ENCODE measurements around the gene IL17RA. TPM values are rescaled to one million over a fixed set of nuclear protein-coding genes. Genes with fewer than 3 reads are reported as not detected.
A peak's percentile ranks its signal among the peaks of the same experiment; 100 is the strongest.

Gene IL17RA
- total RNA-seq, 2 experiments from 2014 or later = 12.5 to 14.7 TPM

- H3K27ac Mint-ChIP-seq = peak overlapping the region; percentile 70
- DNase-seq = peak; percentile 42
- intact Hi-C loops (cut with micrococcal nuclease) = loop anchor here (2.0 to 10.0 kb wide), 3 partner anchors 31 to 689 kb away; partner anchors contain the start of genes ADA2 and BID
- peaks cover 3% of the 10 kb centered on the region for H3K36me3 Mint-ChIP-seq
- CTCF ChIA-PET = interaction anchor here (0.5 to 2.0 kb wide), 2 partner anchors 9 to 86 kb away, joined by 3 to 10 read pairs; no protein-coding TSS in a partner anchor
- H3K9me3 Mint-ChIP-seq = no peaks in the 10 kb centered on the region
- peaks cover 46% of the 10 kb centered on the region for H3K4me1 Mint-ChIP-seq (ENCODE audit: low read depth)
- H3K4me3 Mint-ChIP-seq = peak overlapping the region; percentile 79
- POLR2A ChIA-PET = interaction anchor here (0.8 kb wide), 1 partner anchor 74 kb away, joined by 5 read pairs; the partner anchor contains the start of gene HDHD5
- H3K27me3 Mint-ChIP-seq = no peaks in the 10 kb centered on the region
These were observed 729 bp downstream of the IL17RA start for GRCh38 chr22:17085277-17086181.

GRCh38 chr22:17086296-17086695 is 1.5 kb downstream of the IL17RA start:
- Mint-ChIP-seq H3K4me3 (peak overlapping the region; percentile 76), H3K9me3 (no peaks in the 10 kb centered on the region), H3K27me3 (no peaks in the 10 kb centered on the region), H3K27ac (peak overlapping the region; percentile 70), H3K4me1 (ENCODE audit: low read depth) (peaks cover 53% of the 10 kb centered on the region), H3K36me3 (peaks cover 4% of the 10 kb centered on the region)
- intact Hi-C loops (cut with micrococcal nuclease) = loop anchor here (2.0 to 10.0 kb wide), 3 partner anchors 31 to 689 kb away; partner anchors contain the start of genes ADA2 and BID
- ChIA-PET POLR2A (interaction anchor here (0.5 to 2.3 kb wide), 3 partner anchors 9 to 74 kb away, joined by 3 to 11 read pairs (median 5); no protein-coding TSS in a partner anchor), CTCF (interaction anchor here (0.5 to 2.3 kb wide), 3 partner anchors 10 to 86 kb away, joined by 3 to 14 read pairs (median 10); no protein-coding TSS in a partner anchor)
- DNase-seq = peak; percentile 24

GRCh38 chr22:17086788-17087497 is 2.1 kb downstream of the IL17RA start:
- intact Hi-C loops (cut with micrococcal nuclease) = loop anchor here (1.0 to 10.0 kb wide), 6 partner anchors 11 to 688 kb away; partner anchors contain the start of genes ADA2, BID and HDHD5
- H3K9me3 Mint-ChIP-seq = no peaks in the 10 kb centered on the region
- peak; percentile 22 for DNase-seq
- H3K27ac Mint-ChIP-seq = no peak overlapping the region
- H3K27me3 Mint-ChIP-seq = no peaks in the 10 kb centered on the region
- POLR2A ChIA-PET = interaction anchor here (0.5 to 2.3 kb wide), 5 partner anchors 9 to 85 kb away, joined by 3 to 11 read pairs (median 5); no protein-coding TSS in a partner anchor
- H3K4me3 Mint-ChIP-seq = peak overlapping the region; percentile 76
- CTCF ChIA-PET = interaction anchor here (1.0 to 2.8 kb wide), 4 partner anchors 12 to 552 kb away, joined by 3 to 18 read pairs (median 12); no protein-coding TSS in a partner anchor
- H3K36me3 Mint-ChIP-seq = peaks cover 4% of the 10 kb centered on the region
- peaks cover 58% of the 10 kb centered on the region for H3K4me1 Mint-ChIP-seq (ENCODE audit: low read depth)

- peak overlapping the region; percentile 76 for H3K4me3 Mint-ChIP-seq
- no peaks in the 10 kb centered on the region for H3K9me3 Mint-ChIP-seq
- peak overlapping the region; percentile 16 for H3K27ac Mint-ChIP-seq
- intact Hi-C loops (cut with micrococcal nuclease) = loop anchor here (1.0 to 10.0 kb wide), 6 partner anchors 11 to 687 kb away; partner anchors contain the start of genes ADA2, BID and HDHD5
- no peaks in the 10 kb centered on the region for H3K27me3 Mint-ChIP-seq
- H3K36me3 Mint-ChIP-seq = peaks cover 4% of the 10 kb centered on the region
- CTCF ChIA-PET = interaction anchor here (1.0 to 2.8 kb wide), 3 partner anchors 13 to 552 kb away, joined by 3 to 18 read pairs (median 14); no protein-coding TSS in a partner anchor
- POLR2A ChIA-PET = interaction anchor here (1.2 to 2.3 kb wide), 4 partner anchors 8 to 84 kb away, joined by 5 to 11 read pairs (median 6); no protein-coding TSS in a partner anchor
- peaks cover 65% of the 10 kb centered on the region for H3K4me1 Mint-ChIP-seq (ENCODE audit: low read depth)
- peak; percentile 66 for DNase-seq
These were observed 2.8 kb downstream of the IL17RA start for GRCh38 chr22:17087498-17088131.

- peaks cover 70% of the 10 kb centered on the region for H3K4me1 Mint-ChIP-seq (ENCODE audit: low read depth)
- CTCF ChIA-PET = no interaction called here
- no peak overlapping the region for H3K4me3 Mint-ChIP-seq
- DNase-seq = no peak
- no peak overlapping the region for H3K27ac Mint-ChIP-seq
- intact Hi-C loops (cut with micrococcal nuclease) = no loop called here
- H3K27me3 Mint-ChIP-seq = no peaks in the 10 kb centered on the region
- POLR2A ChIA-PET = no interaction called here
- no peaks in the 10 kb centered on the region for H3K9me3 Mint-ChIP-seq
- H3K36me3 Mint-ChIP-seq = peaks cover 4% of the 10 kb centered on the region
These were observed 5.8 kb downstream of the IL17RA start for GRCh38 chr22:17090550-17090949.

GRCh38 chr22:17091851-17092250 is 7.1 kb downstream of the IL17RA start:
- intact Hi-C loops (cut with micrococcal nuclease) = no loop called here
- Mint-ChIP-seq H3K27me3 (no peaks in the 10 kb centered on the region), H3K36me3 (peaks cover 1% of the 10 kb centered on the region), H3K9me3 (no peaks in the 10 kb centered on the region), H3K4me1 (ENCODE audit: low read depth) (peaks cover 60% of the 10 kb centered on the region), H3K27ac (no peak overlapping the region), H3K4me3 (no peak overlapping the region)
- no peak for DNase-seq
- CTCF ChIA-PET = interaction anchor here (2.4 kb wide), 1 partner anchor 80 kb away, joined by 10 read pairs; no protein-coding TSS in a partner anchor
- POLR2A ChIA-PET = no interaction called here

GRCh38 chr22:17093081-17093480 is 8.3 kb downstream of the IL17RA start:
- no peak overlapping the region for H3K27ac Mint-ChIP-seq
- no peaks in the 10 kb centered on the region for H3K27me3 Mint-ChIP-seq
- no peak overlapping the region for H3K4me3 Mint-ChIP-seq
- DNase-seq = no peak
- no peaks in the 10 kb centered on the region for H3K9me3 Mint-ChIP-seq
- ChIA-PET POLR2A (no interaction called here), CTCF (interaction anchor here (1.0 to 2.4 kb wide), 2 partner anchors 19 to 79 kb away, joined by 3 to 10 read pairs; no protein-coding TSS in a partner anchor)
- peaks cover 60% of the 10 kb centered on the region for H3K4me1 Mint-ChIP-seq (ENCODE audit: low read depth)
- intact Hi-C loops (cut with micrococcal nuclease) = no loop called here
- H3K36me3 Mint-ChIP-seq = peaks cover 1% of the 10 kb centered on the region

- intact Hi-C loops (cut with micrococcal nuclease) = no loop called here
- H3K9me3 Mint-ChIP-seq = no peaks in the 10 kb centered on the region
These were observed 10.7 kb downstream of the IL17RA start for GRCh38 chr22:17095538-17095937.

GRCh38 chr22:17096071-17096470 is 11.3 kb downstream of the IL17RA start:
- intact Hi-C loops (cut with micrococcal nuclease) = no loop called here
- peaks cover 69% of the 10 kb centered on the region for H3K4me1 Mint-ChIP-seq (ENCODE audit: low read depth)

More at GRCh38 chr22:17095538-17095937, 10.7 kb downstream of the IL17RA start:
- no peak overlapping the region for H3K27ac Mint-ChIP-seq
- no peaks in the 10 kb centered on the region for H3K27me3 Mint-ChIP-seq
- ChIA-PET POLR2A (interaction anchor here (0.9 to 1.8 kb wide), 3 partner anchors 9 to 275 kb away, joined by 3 to 5 read pairs (median 4); no protein-coding TSS in a partner anchor), CTCF (interaction anchor here (0.7 to 1.5 kb wide), 3 partner anchors 19 to 76 kb away, joined by 3 to 5 read pairs (median 3); no protein-coding TSS in a partner anchor)
- peaks cover 23% of the 10 kb centered on the region for H3K36me3 Mint-ChIP-seq
- no peak overlapping the region for H3K4me3 Mint-ChIP-seq
- no peak for DNase-seq
- H3K4me1 Mint-ChIP-seq (ENCODE audit: low read depth) = peaks cover 70% of the 10 kb centered on the region

GRCh38 chr22:17097062-17097461 is 12.3 kb downstream of the IL17RA start:
- no peaks in the 10 kb centered on the region for H3K9me3 Mint-ChIP-seq
- intact Hi-C loops (cut with micrococcal nuclease) = no loop called here
- ChIA-PET POLR2A (no interaction called here), CTCF (interaction anchor here (1.3 to 2.5 kb wide), 3 partner anchors 19 to 75 kb away, joined by 3 to 7 read pairs (median 5); no protein-coding TSS in a partner anchor)
- H3K27me3 Mint-ChIP-seq = no peaks in the 10 kb centered on the region
- no peak for DNase-seq
- no peak overlapping the region for H3K27ac Mint-ChIP-seq
- peaks cover 70% of the 10 kb centered on the region for H3K4me1 Mint-ChIP-seq (ENCODE audit: low read depth)
- H3K36me3 Mint-ChIP-seq = peaks cover 35% of the 10 kb centered on the region
- no peak overlapping the region for H3K4me3 Mint-ChIP-seq

More at GRCh38 chr22:17096071-17096470, 11.3 kb downstream of the IL17RA start:
- no peaks in the 10 kb centered on the region for H3K27me3 Mint-ChIP-seq
- ChIA-PET CTCF (interaction anchor here (0.7 to 1.5 kb wide), 3 partner anchors 18 to 75 kb away, joined by 3 to 5 read pairs (median 3); no protein-coding TSS in a partner anchor), POLR2A (interaction anchor here (0.9 to 1.8 kb wide), 3 partner anchors 9 to 275 kb away, joined by 3 to 5 read pairs (median 4); no protein-coding TSS in a partner anchor)
- no peak overlapping the region for H3K4me3 Mint-ChIP-seq
- H3K27ac Mint-ChIP-seq = no peak overlapping the region
- no peaks in the 10 kb centered on the region for H3K9me3 Mint-ChIP-seq
- no peak for DNase-seq
- H3K36me3 Mint-ChIP-seq = peaks cover 25% of the 10 kb centered on the region

Data from activated CD4-positive, alpha-beta memory T cell treated with anti-CD3 and anti-CD28 coated beads for 36 hours (primary cell).